ENCODE data around the gene VTI1B. TPM values are rescaled to one million over a fixed set of nuclear protein-coding genes. Genes with fewer than 3 reads are reported as not detected.

VTI1B gene
- total RNA-seq, 4 donors from 2014 or later = 77.0 to 98.5 (median 90.4) TPM

- Histone ChIP-seq H3K27ac (no peak overlapping the region), H3K4me1 (peaks cover 2 to 40% (median 19%) of the 10 kb centered on the region in 3 donors)
- no peak for ATAC-seq
Measured at GRCh38 chr14:67668559-67668958, 5.9 kb downstream of the VTI1B start.

GRCh38 chr14:67666750-67667449 lies 7.5 kb downstream of the VTI1B start:
- Histone ChIP-seq H3K36me3 (peaks cover 0 to 3% of the 10 kb centered on the region in 2 donors), H3K4me3 (no peak overlapping the region), H3K9me3 (no peaks in the 10 kb centered on the region), H3K27ac (no peak overlapping the region), H3K27me3 (no peaks in the 10 kb centered on the region), H3K4me1 (peaks cover 0 to 23% (median 7%) of the 10 kb centered on the region in 3 donors)
- TF ChIP-seq POLR2AphosphoS5 (IDR thresholded peaks at IDR 0.05) (no peak), EP300 (IDR thresholded peaks at IDR 0.05) (no peak), CTCF (IDR thresholded peaks at IDR 0.05) (peak; percentile 43 to 78 (median 74)), POLR2A (IDR thresholded peaks at IDR 0.05) (no peak)
- WGBS, 2 donors (ENCODE audit: low coverage in 1 of 2) = 0 to 25% methylated on average over 1 of the region's 1 CpG
- ATAC-seq = peak; percentile 65

More at GRCh38 chr14:67668559-67668958, 5.9 kb downstream of the VTI1B start:
- H3K4me3 ChIP-seq = no peak overlapping the region
- TF ChIP-seq POLR2AphosphoS5 (IDR thresholded peaks at IDR 0.05) (no peak), POLR2A (IDR thresholded peaks at IDR 0.05) (no peak), CTCF (IDR thresholded peaks at IDR 0.05) (no peak), EP300 (IDR thresholded peaks at IDR 0.05) (no peak)
- no peaks in the 10 kb centered on the region for H3K27me3 ChIP-seq
- no peaks in the 10 kb centered on the region for H3K9me3 ChIP-seq
- H3K36me3 ChIP-seq = no peaks in the 10 kb centered on the region

- H3K4me1 ChIP-seq = peaks cover 0 to 15% (median 7%) of the 10 kb centered on the region in 3 donors
- peak; percentile 55 for ATAC-seq
- no peaks in the 10 kb centered on the region for H3K27me3 ChIP-seq
- no peak overlapping the region for H3K4me3 ChIP-seq
- H3K36me3 ChIP-seq = peaks cover 0 to 9% of the 10 kb centered on the region in 2 donors
- H3K27ac ChIP-seq = no peak overlapping the region
- TF ChIP-seq POLR2AphosphoS5 (IDR thresholded peaks at IDR 0.05) (no peak), EP300 (IDR thresholded peaks at IDR 0.05) (no peak), POLR2A (IDR thresholded peaks at IDR 0.05) (no peak)
- no peaks in the 10 kb centered on the region for H3K9me3 ChIP-seq
- WGBS, 2 donors (ENCODE audit: low coverage in 1 of 2) = 86% methylated on average over 1 to 2 of the region's 2 CpGs
Measured at GRCh38 chr14:67665868-67666267, 8.6 kb downstream of the VTI1B start.

- Histone ChIP-seq H3K36me3 (peaks cover 0 to 32% of the 10 kb centered on the region in 2 donors), H3K9me3 (no peaks in the 10 kb centered on the region), H3K27ac (no peak overlapping the region), H3K4me3 (no peak overlapping the region), H3K27me3 (no peaks in the 10 kb centered on the region), H3K4me1 (peaks cover 0 to 7% (median 7%) of the 10 kb centered on the region in 3 donors)
- WGBS, 2 donors (ENCODE audit: low coverage in 1 of 2) = 89 to 93% methylated on average over 3 to 4 of the region's 4 CpGs
- ATAC-seq = no peak
- TF ChIP-seq POLR2AphosphoS5 (IDR thresholded peaks at IDR 0.05) = no peak
- TF ChIP-seq EP300 (IDR thresholded peaks at IDR 0.05) = no peak
Measured at GRCh38 chr14:67663633-67664032, 10.8 kb downstream of the VTI1B start.

- WGBS, 2 donors (ENCODE audit: low coverage in 1 of 2) = 60 to 63% methylated on average over 3 to 5 of the region's 6 CpGs
- Histone ChIP-seq H3K27me3 (no peaks in the 10 kb centered on the region), H3K9me3 (no peaks in the 10 kb centered on the region), H3K36me3 (peaks cover 0 to 100% of the 10 kb centered on the region in 2 donors), H3K27ac (no peak overlapping the region), H3K4me1 (no peaks in the 10 kb centered on the region), H3K4me3 (no peak overlapping the region)
- no peak for TF ChIP-seq POLR2AphosphoS5 (IDR thresholded peaks at IDR 0.05)
- TF ChIP-seq CTCF (IDR thresholded peaks at IDR 0.05) = no peak
- no peak for TF ChIP-seq POLR2A (IDR thresholded peaks at IDR 0.05)
- TF ChIP-seq EP300 (IDR thresholded peaks at IDR 0.05) = no peak
- no peak for ATAC-seq
Measured at GRCh38 chr14:67653651-67654280, 20.7 kb downstream of the VTI1B start.
